BLaER1 treated with 17β-estradiol and CSF1 and Interleukin-3, amounts not matched to agents 10 nM and 100 nM (cell line): ENCODE measurements around the gene SEMA4A.
"Not testable (repeated sequence)": the region's sequence is repeated elsewhere in the genome, so short reads cannot be mapped to it uniquely, and the experiment has no call there.

Source experiments
- H3K27ac ChIP-seq, 11 experiments: shearing (Covaris generic); formaldehyde crosslinking; 2 replicates each; pipeline ENCODE4 v1.8.1; 2022
- H3K27me3 ChIP-seq, 11 experiments: shearing (Covaris generic); formaldehyde crosslinking; 2 replicates each; pipeline ENCODE4 v1.8.1; 2022
- H3K36me3 ChIP-seq, 11 experiments: shearing (Covaris generic); formaldehyde crosslinking; 2 replicates each; pipeline ENCODE4 v1.8.1; 2022
- H3K4me1 ChIP-seq, 10 experiments: shearing (Covaris generic); formaldehyde crosslinking; 2 replicates each; pipeline ENCODE4 v1.8.1; 2022
- H3K4me2 ChIP-seq, 11 experiments: shearing (Covaris generic); formaldehyde crosslinking; 2 replicates each; pipeline ENCODE4 v1.8.1; 2022
- H3K4me3 ChIP-seq, 10 experiments: shearing (Covaris generic); formaldehyde crosslinking; 2 replicates each; pipeline ENCODE4 v1.8.1; 2022
- H3K9ac ChIP-seq, 11 experiments: shearing (Covaris generic); formaldehyde crosslinking; 2 replicates each; pipeline ENCODE4 v1.8.1; 2022
- H3K9me3 ChIP-seq, 11 experiments: shearing (Covaris generic); formaldehyde crosslinking; replicated peaks in 1 of 11; 2 replicates each; pipeline ENCODE4 v1.8.1; 2022
- H4K20me1 ChIP-seq, 11 experiments: shearing (Covaris generic); formaldehyde crosslinking; 2 replicates each; pipeline ENCODE4 v1.8.1; 2022
- Cebpa-rat ChIP-seq, 11 experiments: shearing (Covaris generic); IDR thresholded peaks; 2 replicates each; pipeline ENCODE4 v1.8.1; 2022

Gene SEMA4A

DNA sequence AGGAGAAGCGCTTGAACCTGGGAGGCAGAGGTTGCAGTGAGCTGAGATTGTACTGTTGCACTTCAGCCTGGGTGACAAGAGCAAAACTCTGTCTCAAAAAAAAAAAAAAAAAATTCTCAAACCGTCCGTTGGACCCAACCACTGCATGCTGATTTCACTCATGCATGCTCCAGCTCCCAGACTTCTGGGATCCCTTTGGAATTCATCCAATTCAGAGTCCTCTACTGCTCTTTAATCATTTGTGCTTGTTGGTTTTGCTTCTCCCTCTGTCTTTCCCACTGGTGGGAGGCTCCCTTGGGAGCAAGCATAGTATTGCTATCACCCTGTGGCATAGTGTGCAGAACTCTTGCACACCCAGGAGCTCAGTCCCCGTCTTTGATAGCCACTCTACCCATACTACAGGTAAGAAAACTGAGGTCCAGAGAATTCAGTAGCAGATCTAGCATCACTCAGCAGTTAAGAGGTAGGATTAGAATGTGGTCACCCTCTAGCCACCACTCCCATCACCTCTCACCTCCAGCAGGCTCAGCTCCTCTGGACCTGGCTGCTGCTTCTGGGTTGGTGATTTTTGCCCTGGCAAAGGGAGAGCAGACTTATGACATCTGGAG is 41.9 kb upstream of the SEMA4A start:
- Histone ChIP-seq H3K4me2 (no peak overlapping the region), H3K27me3 (peaks cover 44 to 53% (median 52%) of the 10 kb centered on the region in 11 experiments), H3K4me3 (no peak overlapping the region), H3K9me3 (no peaks in the 10 kb centered on the region), H3K4me1 (peaks cover 0 to 63% (median 34%) of the 10 kb centered on the region in 10 experiments; a peak in 19 of 20 replicates), H3K27ac (no peak overlapping the region), H4K20me1 (peaks cover 0 to 35% (median 14%) of the 10 kb centered on the region in 11 experiments; a peak in 13 of 22 replicates), H3K9ac (no peak overlapping the region), H3K36me3 (no peaks in the 10 kb centered on the region)
- no peak for TF ChIP-seq Cebpa-rat (IDR thresholded peaks at IDR 0.05)

GRCh38 chr1:156112276-156113137 is 40.9 kb upstream of the SEMA4A start:
- no peaks in the 10 kb centered on the region for H3K36me3 ChIP-seq
- no peaks in the 10 kb centered on the region for H3K9me3 ChIP-seq
- H3K9ac ChIP-seq = peak overlapping the region in 3 of 11 experiments; percentile 6 to 9 (median 9); a peak in 2 of 22 replicates
- peaks cover 0 to 35% (median 14%) of the 10 kb centered on the region in 11 experiments; a peak in 16 of 22 replicates for H4K20me1 ChIP-seq
- no peak overlapping the region; a peak in 1 of 22 replicates for H3K27ac ChIP-seq
- no peak for TF ChIP-seq Cebpa-rat (IDR thresholded peaks at IDR 0.05)
- H3K4me2 ChIP-seq = peak overlapping the region in 4 of 11 experiments; percentile 3 to 44 (median 20); a peak in 6 of 22 replicates
- no peak overlapping the region for H3K4me3 ChIP-seq
- peaks cover 44 to 63% (median 62%) of the 10 kb centered on the region in 11 experiments for H3K27me3 ChIP-seq
- H3K4me1 ChIP-seq = peaks cover 0 to 61% (median 33%) of the 10 kb centered on the region in 10 experiments; a peak in 18 of 20 replicates

DNA sequence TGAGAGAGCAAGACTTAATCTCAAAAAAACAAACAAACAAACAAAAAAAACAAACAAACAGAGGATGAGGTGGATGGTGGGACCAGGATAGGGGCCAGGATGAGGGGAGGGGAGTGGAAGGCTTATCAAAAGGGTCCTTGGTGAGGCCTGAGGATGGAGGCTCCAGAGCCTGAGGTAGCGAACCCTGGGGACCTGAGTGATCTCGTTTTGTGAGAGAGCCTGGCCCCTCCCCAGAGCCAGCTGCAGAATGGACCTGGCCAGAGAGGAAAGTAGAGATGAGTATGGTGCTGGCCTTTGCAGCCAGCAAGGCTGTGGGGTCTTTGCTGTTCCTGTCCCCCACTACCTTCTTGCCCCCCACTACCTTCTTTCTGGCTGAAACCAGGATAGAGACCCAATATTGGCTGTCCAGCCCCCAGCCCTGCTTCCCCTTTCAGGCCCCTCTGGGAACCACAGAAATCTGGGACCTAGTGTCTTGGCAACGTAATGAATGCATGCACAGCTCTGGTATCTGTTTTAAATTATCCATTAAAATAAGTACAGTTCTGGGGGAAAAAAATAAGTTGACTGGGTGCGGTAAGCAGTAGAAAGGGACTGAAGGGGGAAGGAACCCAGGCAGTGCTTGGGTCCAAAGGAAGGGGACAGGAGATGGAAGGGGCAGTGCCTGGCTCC is 40.0 kb upstream of the SEMA4A start:
- H3K4me1 ChIP-seq = peaks cover 0 to 66% (median 35%) of the 10 kb centered on the region in 10 experiments; a peak in 18 of 20 replicates
- H3K27me3 ChIP-seq = peaks cover 44 to 72% (median 71%) of the 10 kb centered on the region in 11 experiments
- no peak for TF ChIP-seq Cebpa-rat (IDR thresholded peaks at IDR 0.05)
- H4K20me1 ChIP-seq = peaks cover 0 to 35% (median 15%) of the 10 kb centered on the region in 11 experiments; a peak in 16 of 22 replicates
- peak overlapping the region in 2 of 10 experiments; percentile 67 to 69; a peak in 2 of 20 replicates for H3K4me3 ChIP-seq
- peak overlapping the region in 3 of 11 experiments; percentile 77 to 85 (median 83); a peak in 5 of 22 replicates for H3K27ac ChIP-seq
- H3K36me3 ChIP-seq = no peaks in the 10 kb centered on the region
- H3K9me3 ChIP-seq = no peaks in the 10 kb centered on the region
- H3K4me2 ChIP-seq = peak overlapping the region in 8 of 11 experiments; percentile 18 to 99 (median 84); a peak in 14 of 22 replicates
- H3K9ac ChIP-seq = peak overlapping the region in 4 of 11 experiments; percentile 12 to 91 (median 80); a peak in 5 of 22 replicates

DNA sequence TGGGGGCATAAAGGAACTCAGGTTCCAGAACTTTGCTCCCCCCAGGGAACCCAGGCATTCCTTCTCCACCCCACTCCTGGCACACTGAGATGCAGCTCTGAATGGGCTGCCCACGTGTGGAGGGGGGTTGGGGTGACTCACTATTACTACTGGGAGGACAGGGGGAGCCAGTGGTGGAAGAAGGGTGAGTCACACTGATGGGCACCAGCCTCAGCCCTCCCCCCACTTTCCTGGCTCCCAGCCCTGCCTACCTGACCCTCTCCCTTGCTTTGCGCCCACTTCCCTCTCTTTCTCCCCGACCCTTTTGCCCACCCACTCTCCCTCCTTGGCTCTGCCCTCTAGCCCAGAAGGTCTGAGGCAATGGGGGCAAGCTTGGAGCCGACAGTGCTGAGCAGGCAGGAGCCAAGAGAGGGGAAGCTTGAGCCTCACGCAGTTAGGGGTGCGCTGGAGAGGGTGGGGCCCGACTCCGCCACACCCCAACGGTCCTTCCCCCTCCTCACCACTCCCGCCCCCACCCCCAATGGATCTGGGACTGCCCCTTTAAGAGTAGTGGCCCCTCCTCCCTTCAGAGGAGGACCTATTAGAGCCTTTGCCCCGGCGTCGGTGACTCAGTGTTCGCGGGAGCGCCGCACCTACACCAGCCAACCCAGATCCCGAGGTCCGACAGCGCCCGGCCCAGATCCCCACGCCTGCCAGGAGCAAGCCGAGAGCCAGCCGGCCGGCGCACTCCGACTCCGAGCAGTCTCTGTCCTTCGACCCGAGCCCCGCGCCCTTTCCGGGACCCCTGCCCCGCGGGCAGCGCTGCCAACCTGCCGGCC is 39.1 kb upstream of the SEMA4A start, which contains the start of gene LMNA:
Gene LMNA, plus strand, starts transcription at position 611 of the 818 bp plus-strand sequence. CDS start 208 bp downstream, outside the sequence.
- peak within 1 kb of the TSS in 4 of 11 experiments; percentile 44 to 91 (median 80); a peak in 8 of 22 replicates for H3K9ac ChIP-seq

GRCh38 chr1:156114919-156115513 is 38.4 kb upstream of the SEMA4A start:
- H3K4me3 ChIP-seq = peak overlapping the region in 6 of 10 experiments; percentile 16 to 70 (median 67); a peak in 11 of 20 replicates

More for the DNA sequence above, 39.1 kb upstream of the SEMA4A start, which contains the start of gene LMNA:
- TF ChIP-seq Cebpa-rat (IDR thresholded peaks at IDR 0.05) = no peak
- Histone ChIP-seq H3K4me3 (peak within 1 kb of the TSS in 6 of 10 experiments; percentile 16 to 70 (median 67); a peak in 11 of 20 replicates), H3K27me3 (peaks cover 44 to 75% (median 71%) of the 10 kb centered on the region in 11 experiments), H3K4me1 (peaks cover 0 to 71% (median 41%) of the 10 kb centered on the region in 10 experiments; a peak in 18 of 20 replicates), H3K36me3 (no peaks in the 10 kb centered on the region), H3K4me2 (peak within 1 kb of the TSS; percentile 12 to 99 (median 53); a peak in 19 of 22 replicates), H3K27ac (peak within 1 kb of the TSS in 4 of 11 experiments; percentile 31 to 85 (median 80); a peak in 7 of 22 replicates), H3K9me3 (no peaks in the 10 kb centered on the region), H4K20me1 (peaks cover 0 to 35% (median 15%) of the 10 kb centered on the region in 11 experiments; a peak in 17 of 22 replicates)

GRCh38 chr1:156115514-156116374 is 37.6 kb upstream of the SEMA4A start:
- TF ChIP-seq Cebpa-rat (IDR thresholded peaks at IDR 0.05) = no peak
- Histone ChIP-seq H3K9ac (peak overlapping the region in 4 of 11 experiments; percentile 8 to 91 (median 80); a peak in 7 of 22 replicates), H3K9me3 (no peaks in the 10 kb centered on the region), H3K4me1 (peaks cover 12 to 85% (median 55%) of the 10 kb centered on the region in 10 experiments), H3K27ac (peak overlapping the region in 3 of 11 experiments; percentile 77 to 85 (median 83); a peak in 6 of 22 replicates), H3K36me3 (no peaks in the 10 kb centered on the region), H3K27me3 (peaks cover 44 to 75% (median 71%) of the 10 kb centered on the region in 11 experiments), H3K4me3 (peak overlapping the region in 4 of 10 experiments; percentile 67 to 70 (median 68); a peak in 8 of 20 replicates), H3K4me2 (peak overlapping the region in 8 of 11 experiments; percentile 4 to 99 (median 84); a peak in 10 of 22 replicates), H4K20me1 (peaks cover 0 to 35% (median 15%) of the 10 kb centered on the region in 11 experiments; a peak in 17 of 22 replicates)

More at GRCh38 chr1:156114919-156115513, 38.4 kb upstream of the SEMA4A start:
- no peaks in the 10 kb centered on the region for H3K9me3 ChIP-seq
- peak overlapping the region in 4 of 11 experiments; percentile 44 to 91 (median 80); a peak in 7 of 22 replicates for H3K9ac ChIP-seq
- H3K4me1 ChIP-seq = peaks cover 4 to 77% (median 48%) of the 10 kb centered on the region in 10 experiments
- peaks cover 0 to 35% (median 15%) of the 10 kb centered on the region in 11 experiments; a peak in 17 of 22 replicates for H4K20me1 ChIP-seq
- TF ChIP-seq Cebpa-rat (IDR thresholded peaks at IDR 0.05) = no peak
- H3K4me2 ChIP-seq = peak overlapping the region; percentile 12 to 99 (median 53); a peak in 19 of 22 replicates
- H3K36me3 ChIP-seq = no peaks in the 10 kb centered on the region
- H3K27ac ChIP-seq = peak overlapping the region in 4 of 11 experiments; percentile 20 to 85 (median 80); a peak in 7 of 22 replicates
- H3K27me3 ChIP-seq = peaks cover 44 to 75% (median 71%) of the 10 kb centered on the region in 11 experiments

DNA sequence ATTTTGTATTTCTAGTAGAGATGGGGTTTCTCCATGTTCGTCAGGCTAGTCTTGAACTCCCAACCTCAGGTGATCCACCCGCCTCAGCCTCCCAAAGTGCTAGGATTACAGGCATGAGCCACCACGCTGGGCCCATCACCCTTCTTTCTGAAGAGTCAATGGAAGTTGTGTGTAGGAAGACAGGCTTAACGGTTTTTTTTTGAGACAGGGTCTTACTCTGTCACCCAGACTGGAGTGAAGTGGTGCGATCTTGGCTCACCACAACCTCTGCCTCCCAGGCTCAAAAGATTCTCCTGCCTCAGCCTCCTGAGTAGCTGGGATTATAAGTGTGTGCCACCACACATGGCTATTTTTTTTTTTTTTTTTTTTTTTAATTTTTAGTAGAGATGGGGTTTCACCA is 36.7 kb upstream of the SEMA4A start:
- peaks cover 41 to 72% (median 67%) of the 10 kb centered on the region in 11 experiments for H3K27me3 ChIP-seq
- H3K4me3 ChIP-seq = peak overlapping the region in 2 of 10 experiments; percentile 69 to 70; a peak in 3 of 20 replicates
- H3K36me3 ChIP-seq, H3K9me3 ChIP-seq, H3K27ac ChIP-seq, H3K9ac ChIP-seq: not testable (repeated sequence)
- H3K4me2 ChIP-seq = peak overlapping the region in 3 of 11 experiments; percentile 90 to 99 (median 95); a peak in 6 of 22 replicates
- H4K20me1 ChIP-seq = peaks cover 0 to 39% (median 15%) of the 10 kb centered on the region in 11 experiments; a peak in 17 of 22 replicates
- H3K4me1 ChIP-seq = peaks cover 18 to 95% (median 65%) of the 10 kb centered on the region in 10 experiments
